ENCODE results near the gene CCRL2. TPM values are rescaled to one million over a fixed set of nuclear protein-coding genes. Genes with fewer than 3 reads are reported as not detected.
"Not testable (repeated sequence)": the region's sequence is repeated elsewhere in the genome, so short reads cannot be mapped to it uniquely, and the experiment has no call there.

The CCRL2 gene
- polyA plus RNA-seq, 1 experiment, result not detected

DNA sequence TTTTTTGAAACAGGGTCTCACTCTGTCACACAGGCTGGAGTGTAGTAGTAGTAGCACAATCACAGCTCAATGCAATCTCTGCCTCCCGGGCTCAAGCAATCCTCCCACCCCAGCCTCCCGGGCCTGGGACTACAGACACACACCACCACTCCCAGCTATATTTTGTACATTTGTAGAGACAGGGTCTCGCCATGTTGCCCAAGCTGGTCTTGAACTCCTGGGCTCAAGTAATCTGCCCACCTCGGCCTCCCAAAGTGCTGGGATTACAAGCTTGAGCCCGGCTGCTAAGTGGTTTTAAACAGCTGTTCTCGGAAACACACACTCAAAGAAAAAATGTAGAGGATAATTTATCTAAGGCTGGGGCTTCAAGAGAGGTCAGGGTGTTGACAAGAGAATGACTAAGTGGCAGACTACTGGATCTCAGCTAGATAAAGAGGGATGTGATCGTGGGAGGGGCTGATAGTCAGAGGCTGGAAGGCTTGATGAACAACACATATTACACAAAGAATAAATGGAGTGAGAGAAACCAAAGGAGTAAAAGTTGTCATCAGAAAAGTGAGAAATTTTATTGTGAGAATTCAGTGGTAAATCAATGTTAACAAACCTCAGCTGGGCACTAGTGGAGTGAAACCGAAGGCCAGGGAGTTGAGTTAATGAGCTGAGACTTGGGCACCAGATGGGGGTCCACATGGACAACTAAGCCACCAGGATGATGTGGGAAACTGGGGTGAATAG lies 6.9 kb upstream of the CCRL2 start:
- H3K36me3 ChIP-seq (ENCODE audit: control insufficient read depth, insufficient read depth, low read length), result no peaks in the 10 kb centered on the region
- peaks cover 1% of the 10 kb centered on the region for H3K27me3 ChIP-seq (ENCODE audit: control insufficient read depth, insufficient read depth, low read length)
- no peak overlapping the region for H3K4me3 ChIP-seq (ENCODE audit: low read depth, low read length)
- no peak for DNase-seq (ENCODE audit: low read depth)
- POLR2A ChIA-PET, result no interaction called here
- TF ChIP-seq, protein P1, sequence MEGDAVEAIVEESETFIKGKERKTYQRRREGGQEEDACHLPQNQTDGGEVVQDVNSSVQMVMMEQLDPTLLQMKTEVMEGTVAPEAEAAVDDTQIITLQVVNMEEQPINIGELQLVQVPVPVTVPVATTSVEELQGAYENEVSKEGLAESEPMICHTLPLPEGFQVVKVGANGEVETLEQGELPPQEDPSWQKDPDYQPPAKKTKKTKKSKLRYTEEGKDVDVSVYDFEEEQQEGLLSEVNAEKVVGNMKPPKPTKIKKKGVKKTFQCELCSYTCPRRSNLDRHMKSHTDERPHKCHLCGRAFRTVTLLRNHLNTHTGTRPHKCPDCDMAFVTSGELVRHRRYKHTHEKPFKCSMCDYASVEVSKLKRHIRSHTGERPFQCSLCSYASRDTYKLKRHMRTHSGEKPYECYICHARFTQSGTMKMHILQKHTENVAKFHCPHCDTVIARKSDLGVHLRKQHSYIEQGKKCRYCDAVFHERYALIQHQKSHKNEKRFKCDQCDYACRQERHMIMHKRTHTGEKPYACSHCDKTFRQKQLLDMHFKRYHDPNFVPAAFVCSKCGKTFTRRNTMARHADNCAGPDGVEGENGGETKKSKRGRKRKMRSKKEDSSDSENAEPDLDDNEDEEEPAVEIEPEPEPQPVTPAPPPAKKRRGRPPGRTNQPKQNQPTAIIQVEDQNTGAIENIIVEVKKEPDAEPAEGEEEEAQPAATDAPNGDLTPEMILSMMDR (IDR thresholded peaks at IDR 0.05; ENCODE audit: insufficient read depth, low read depth, low read length), result no peak
- CTCF ChIA-PET, result interaction anchor here (1.7 to 2.3 kb wide), 3 partner anchors 8 to 49 kb away, joined by 3 to 11 read pairs (median 7); partner anchors contain the start of genes CCR5AS and CCRL2

DNA sequence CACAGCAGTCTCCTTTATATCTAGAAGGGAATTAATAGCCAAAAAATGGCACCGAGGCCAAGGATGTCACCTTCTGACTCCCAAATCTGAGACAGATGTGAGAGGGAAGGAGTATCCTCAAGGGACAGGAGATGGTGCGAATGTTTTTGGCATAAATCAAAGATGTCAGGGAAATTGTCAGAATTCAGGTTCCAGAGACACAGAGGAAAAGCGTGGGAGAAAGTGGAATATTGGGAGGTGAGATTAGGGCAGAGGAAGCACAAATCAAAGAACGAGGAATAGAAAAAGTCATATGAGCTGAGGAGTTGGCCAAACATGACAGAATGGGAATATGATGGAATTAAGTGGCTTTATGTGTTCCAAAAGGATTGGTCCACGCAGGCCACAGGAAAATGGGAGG lies 6.2 kb upstream of the CCRL2 start:
- TF ChIP-seq, protein P1 (IDR thresholded peaks at IDR 0.05; ENCODE audit: insufficient read depth, low read depth, low read length), result no peak
- POLR2A ChIA-PET, result no interaction called here
- Histone ChIP-seq H3K4me3 (ENCODE audit: low read depth, low read length) (no peak overlapping the region), H3K36me3 (ENCODE audit: control insufficient read depth, insufficient read depth, low read length) (no peaks in the 10 kb centered on the region), H3K27me3 (ENCODE audit: control insufficient read depth, insufficient read depth, low read length) (peaks cover 1% of the 10 kb centered on the region)
- no peak for DNase-seq (ENCODE audit: low read depth)
- CTCF ChIA-PET, result interaction anchor here (1.7 to 2.0 kb wide), 2 partner anchors 22 to 48 kb away, joined by 3 to 7 read pairs; no protein-coding TSS in a partner anchor

DNA sequence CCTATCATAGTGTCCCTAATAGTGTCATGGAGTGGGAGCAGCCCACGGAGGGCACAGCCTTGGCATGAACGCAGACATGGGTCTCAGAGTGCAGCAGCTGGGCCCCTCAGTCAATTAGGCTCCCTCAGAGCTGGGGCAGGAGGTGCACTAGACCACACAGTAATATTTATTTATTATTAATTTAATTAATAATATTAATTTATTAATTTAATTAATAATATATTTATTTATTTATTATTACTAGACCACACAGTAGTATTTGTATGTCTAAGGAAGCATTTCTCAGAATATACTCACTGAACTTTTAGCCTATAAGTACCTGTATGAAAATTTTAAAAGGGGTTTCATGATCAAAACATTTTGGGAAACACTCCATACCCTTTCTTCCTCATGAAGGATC lies 5.5 kb upstream of the CCRL2 start:
- ChIA-PET POLR2A (no interaction called here), CTCF (no interaction called here)
- TF ChIP-seq, protein P1 (IDR thresholded peaks at IDR 0.05; ENCODE audit: insufficient read depth, low read depth, low read length), result no peak
- H3K4me3 ChIP-seq (ENCODE audit: low read depth, low read length), result no peak overlapping the region
- peaks cover 1% of the 10 kb centered on the region for H3K27me3 ChIP-seq (ENCODE audit: control insufficient read depth, insufficient read depth, low read length)
- no peaks in the 10 kb centered on the region for H3K36me3 ChIP-seq (ENCODE audit: control insufficient read depth, insufficient read depth, low read length)
- DNase-seq (ENCODE audit: low read depth), result no peak

DNA sequence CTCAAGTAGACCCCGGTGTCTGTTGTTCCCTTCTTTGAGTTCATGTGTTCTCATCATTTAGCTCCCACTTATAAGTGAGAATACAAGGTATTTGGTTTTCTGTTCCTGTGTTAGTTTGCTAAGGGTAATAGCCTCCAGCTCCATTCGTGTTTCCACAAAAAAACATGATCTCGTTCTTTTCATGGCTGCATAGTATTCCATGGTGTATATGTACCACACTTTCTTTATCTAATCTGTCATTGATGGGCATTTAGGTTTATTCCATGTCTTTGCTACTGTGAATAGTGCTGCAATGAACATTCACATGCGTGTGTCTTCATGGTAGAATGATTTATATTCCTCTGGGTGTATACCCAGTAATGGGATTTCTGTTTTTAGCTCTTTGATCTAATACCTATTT lies 4.2 kb upstream of the CCRL2 start:
- H3K27me3 ChIP-seq (ENCODE audit: control insufficient read depth, insufficient read depth, low read length); DNase-seq (ENCODE audit: low read depth); POLR2A ChIA-PET; H3K36me3 ChIP-seq (ENCODE audit: control insufficient read depth, insufficient read depth, low read length); H3K4me3 ChIP-seq (ENCODE audit: low read depth, low read length): not testable (repeated sequence)
- CTCF ChIA-PET, result interaction anchor here (0.9 kb wide), 1 partner anchor 25 kb away, joined by 3 read pairs; no protein-coding TSS in a partner anchor

DNA sequence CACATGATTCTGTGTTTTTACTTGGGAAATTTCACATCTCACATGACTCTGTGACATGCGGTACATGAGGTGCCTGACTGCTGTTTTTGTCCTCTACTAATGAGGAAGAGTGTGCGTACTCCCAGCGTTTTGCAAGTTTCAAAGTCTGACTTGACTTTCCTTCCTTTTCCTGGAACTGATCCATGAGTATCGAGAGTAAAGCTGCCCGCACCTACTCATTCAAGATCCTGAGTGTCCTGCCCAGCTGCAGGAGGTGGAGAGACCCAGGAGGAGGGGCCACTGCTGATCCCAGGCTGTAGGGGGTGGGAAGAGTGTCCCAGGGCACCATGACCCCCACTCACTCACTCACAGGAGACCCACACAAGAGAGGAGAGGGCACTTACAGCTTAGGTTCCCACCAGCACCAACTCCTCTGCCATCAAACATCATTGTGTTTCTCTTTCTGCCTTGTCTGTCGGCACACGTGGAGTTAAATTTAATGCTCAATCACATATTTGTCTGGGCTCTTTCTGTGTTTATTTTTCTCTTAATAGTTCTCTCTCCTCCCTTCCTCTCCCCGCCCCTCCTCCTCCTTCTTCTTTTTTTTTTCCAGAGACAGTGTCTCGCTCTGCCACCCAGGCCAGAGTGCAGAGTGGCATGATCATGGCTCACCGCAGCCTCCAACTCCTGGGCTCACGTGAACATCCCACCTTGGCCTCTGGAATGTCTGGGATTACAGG lies 1.6 kb upstream of the CCRL2 start:
- CTCF ChIA-PET, result no interaction called here
- no peak for DNase-seq (ENCODE audit: low read depth)
- Histone ChIP-seq H3K36me3 (ENCODE audit: control insufficient read depth, insufficient read depth, low read length) (no peaks in the 10 kb centered on the region), H3K27me3 (ENCODE audit: control insufficient read depth, insufficient read depth, low read length) (peaks cover 1% of the 10 kb centered on the region; the same call in 1 of the 2 replicates), H3K4me3 (ENCODE audit: low read depth, low read length) (no peak overlapping the region)
- TF ChIP-seq, protein P1 (IDR thresholded peaks at IDR 0.05; ENCODE audit: insufficient read depth, low read depth, low read length), result no peak
- POLR2A ChIA-PET, result no interaction called here

Measured in BJ (cell line).